GM19193 (cell line): ENCODE data around the gene SEMA3E.

Experiments used
- POLR2A ChIP-seq: IDR thresholded peaks from 4 replicates; pipeline ENCODE4 v1.6.1; 2011; ENCODE audit not compliant: insufficient read depth, insufficient read length; ENCODE audit errors: extremely low read depth

SEMA3E gene

GRCh38 chr7:83608716-83609115 is 40.2 kb downstream of the SEMA3E start:
- TF ChIP-seq POLR2A = no peak

GRCh38 chr7:83603649-83604048 is 45.3 kb downstream of the SEMA3E start:
- TF ChIP-seq POLR2A = no peak

DNA sequence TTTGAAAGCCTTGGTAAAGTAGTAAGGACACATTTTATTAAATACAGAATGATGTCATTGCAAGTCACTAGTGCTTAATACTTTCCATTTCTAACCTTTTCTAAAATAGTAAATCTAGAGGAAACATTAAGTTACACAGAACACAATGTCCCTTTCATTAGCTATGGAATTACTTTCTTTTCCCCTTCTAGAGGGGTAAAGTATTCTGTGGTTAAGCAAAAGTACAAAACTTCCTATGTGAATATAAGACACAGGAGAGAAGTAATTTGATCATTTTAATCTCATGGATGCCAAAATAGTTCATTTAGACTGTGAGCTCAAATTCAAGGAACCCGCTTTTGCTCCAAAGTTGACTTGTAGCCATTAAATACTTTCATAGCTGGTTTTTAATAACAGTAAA is 49.8 kb downstream of the SEMA3E start:
- TF ChIP-seq POLR2A = no peak

DNA sequence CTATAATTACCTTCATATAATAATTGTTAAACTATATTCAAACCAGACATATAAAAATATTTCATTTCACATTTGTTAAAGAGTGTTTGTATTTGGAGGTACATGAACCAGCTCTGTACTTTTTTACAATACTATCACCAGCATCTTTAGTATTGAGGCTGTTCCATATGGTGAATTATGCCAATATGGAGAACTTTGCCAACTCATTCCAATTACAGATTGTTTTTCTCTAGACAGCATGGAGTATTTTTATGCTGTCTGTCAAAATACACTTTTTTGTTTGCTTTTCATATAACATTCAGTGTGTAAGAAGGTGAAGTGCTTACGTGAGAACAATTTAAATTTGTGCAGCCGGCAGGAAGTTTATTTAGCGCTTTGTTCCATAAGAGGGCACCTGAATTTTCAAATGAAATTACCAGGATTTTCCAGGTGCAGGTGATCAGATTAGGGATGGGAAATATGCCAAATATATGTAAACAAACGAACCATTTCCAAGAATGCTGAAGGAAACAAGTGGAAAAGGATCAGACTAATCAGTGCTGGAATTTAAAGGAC is 54.9 kb downstream of the SEMA3E start:
- no peak for TF ChIP-seq POLR2A

GRCh38 chr7:83588602-83589240 is 60.2 kb downstream of the SEMA3E start:
- no peak for TF ChIP-seq POLR2A

GRCh38 chr7:83586281-83586680 is 62.7 kb downstream of the SEMA3E start:
- TF ChIP-seq POLR2A = no peak

DNA sequence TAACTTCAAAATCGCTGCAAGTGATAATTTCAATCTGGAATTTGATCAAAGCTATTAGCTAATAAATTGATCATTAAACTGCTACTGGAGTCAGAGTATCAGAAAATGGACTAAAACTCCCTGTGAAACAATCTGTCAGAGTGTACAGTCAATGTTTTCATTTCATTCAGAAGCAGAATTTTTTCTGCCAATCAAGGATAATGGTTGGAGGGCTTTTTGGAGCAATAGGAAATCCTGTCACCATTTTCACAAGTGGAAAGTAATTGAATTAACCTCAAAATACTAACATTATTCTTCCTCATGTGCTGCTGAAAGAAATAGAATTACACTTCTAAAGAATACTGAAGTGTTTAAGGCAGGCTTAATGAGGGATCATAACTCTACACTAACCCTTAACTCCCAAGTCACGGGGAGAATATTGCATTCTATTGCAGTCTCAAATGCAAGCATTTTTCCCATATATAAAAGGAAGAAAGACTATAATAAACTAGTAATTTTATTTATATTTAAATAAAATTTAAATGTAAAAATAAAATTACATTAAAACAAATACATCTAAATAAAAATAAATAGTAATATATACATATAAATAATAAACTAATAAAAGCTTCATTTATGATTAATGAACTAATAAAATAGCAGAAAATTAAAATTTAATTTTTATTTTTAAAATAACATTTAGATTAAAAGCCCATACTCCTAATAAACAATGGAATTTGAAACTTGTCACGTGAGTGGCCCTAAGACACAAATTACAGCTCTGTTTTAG is 67.1 kb downstream of the SEMA3E start:
- no peak for TF ChIP-seq POLR2A

DNA sequence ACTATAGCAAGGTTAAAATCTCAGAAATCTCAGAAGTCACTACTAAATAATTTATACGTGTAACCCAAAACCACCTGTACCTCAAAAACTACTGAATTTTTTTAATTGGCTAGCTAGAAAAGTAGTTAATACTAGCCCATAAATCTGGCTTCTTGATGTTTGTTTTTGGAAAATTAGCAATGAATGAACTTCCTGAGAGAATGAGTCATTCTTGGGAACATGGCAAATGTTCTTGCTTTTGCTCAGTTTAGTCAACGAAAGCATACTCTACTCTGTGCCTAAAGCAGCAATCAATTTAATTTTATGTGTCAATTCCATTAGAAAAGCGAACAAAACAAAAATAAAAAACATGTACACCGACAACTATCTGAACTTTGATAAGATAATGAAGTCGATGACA is 69.2 kb downstream of the SEMA3E start:
- TF ChIP-seq POLR2A = no peak

- TF ChIP-seq POLR2A = no peak
Observed at GRCh38 chr7:83575436-83575835, 73.5 kb downstream of the SEMA3E start.

DNA sequence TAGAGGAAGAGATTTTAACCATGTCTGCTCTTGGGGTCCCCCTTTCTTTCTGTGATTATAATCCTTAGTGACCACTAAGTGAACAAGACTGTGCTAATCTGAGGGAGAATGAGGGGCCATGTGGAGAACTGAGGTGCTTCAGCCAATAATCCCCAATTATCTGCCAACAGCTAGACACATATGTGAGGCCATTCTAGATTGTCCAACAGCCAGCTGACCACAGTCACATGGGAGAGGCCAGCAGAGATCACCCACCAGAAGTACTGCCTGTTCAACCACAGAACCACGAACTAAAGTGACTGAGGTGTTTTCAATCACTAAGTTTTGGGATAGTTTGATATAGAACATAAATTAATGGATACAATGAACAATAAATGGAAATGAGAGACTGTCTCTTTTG is 74.3 kb downstream of the SEMA3E start:
- no peak for TF ChIP-seq POLR2A

DNA sequence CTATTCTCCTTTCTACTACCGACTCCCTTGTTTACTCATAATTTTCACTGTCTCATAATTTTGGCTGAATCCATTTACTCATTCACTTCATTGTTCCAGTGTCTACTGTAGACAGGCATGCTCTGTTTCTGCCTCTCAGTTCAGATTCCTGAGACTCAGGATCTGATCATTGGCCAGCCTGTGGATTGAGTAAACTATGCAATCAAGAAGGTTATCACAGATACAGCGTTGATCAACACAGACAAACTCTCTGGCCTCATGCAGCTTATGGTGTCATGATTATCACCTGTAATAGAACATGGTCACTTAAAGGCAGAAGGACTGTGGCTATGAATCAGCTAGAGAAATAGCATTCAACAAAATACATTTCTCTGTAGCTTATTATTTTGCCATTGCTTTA is 86.0 kb downstream of the SEMA3E start:
- TF ChIP-seq POLR2A = no peak

GRCh38 chr7:83562289-83562688 is 86.7 kb downstream of the SEMA3E start:
- no peak for TF ChIP-seq POLR2A

DNA sequence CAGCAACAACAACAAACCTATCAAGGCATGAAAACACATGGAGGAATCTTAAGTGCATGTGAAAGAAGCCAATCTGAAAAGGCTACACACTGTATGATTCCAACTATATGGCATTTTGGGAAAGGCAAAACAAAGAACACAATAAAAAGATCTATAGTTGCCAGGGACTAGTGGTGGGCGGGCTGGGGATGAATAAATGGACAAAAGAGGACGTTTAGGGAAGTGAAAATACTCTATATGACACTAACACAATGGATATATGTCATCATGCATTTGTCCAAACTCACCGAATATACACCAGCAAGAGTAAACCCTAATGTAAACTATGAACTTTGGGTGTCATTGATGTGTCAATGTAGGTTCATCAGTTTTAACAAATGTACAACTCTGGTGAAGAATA is 89.1 kb downstream of the SEMA3E start:
- TF ChIP-seq POLR2A = no peak

DNA sequence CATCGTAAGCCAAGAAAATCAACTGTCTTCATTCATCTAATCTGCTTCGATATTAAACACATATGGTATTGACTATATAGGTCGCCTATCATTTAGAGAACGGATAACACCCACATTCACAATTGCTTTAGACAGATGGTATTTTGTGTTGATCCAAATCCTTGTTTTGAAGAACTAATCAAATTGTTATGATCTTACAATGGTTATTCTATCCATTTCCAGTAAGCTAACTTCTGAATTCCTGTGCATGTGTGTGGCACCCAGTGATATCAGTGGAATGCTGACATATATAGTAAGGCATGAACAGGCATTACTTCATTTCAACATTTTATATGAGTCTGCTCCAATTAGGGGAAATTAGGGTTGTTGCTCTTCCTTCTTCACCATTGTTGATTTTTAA is 98.8 kb downstream of the SEMA3E start:
- TF ChIP-seq POLR2A = no peak

DNA sequence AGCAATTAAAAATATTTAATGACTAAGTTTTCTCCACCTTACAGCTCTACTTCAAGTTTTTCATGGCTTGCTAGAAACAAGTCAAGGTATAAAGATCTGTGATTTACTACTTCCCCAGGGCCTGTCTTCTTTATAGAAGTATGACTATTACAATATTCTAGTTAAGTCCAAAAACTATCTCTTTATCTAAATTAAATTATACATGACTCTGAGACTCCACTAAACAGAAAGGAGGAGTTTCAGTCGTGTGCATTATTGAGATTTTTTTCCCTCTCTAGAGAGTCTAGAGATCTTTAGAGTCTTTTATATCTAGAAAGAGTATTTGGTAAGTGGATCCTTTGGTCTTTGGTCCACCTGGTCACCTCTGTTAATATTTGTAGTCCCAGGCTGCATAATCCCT is 100.7 kb downstream of the SEMA3E start:
- no peak for TF ChIP-seq POLR2A

DNA sequence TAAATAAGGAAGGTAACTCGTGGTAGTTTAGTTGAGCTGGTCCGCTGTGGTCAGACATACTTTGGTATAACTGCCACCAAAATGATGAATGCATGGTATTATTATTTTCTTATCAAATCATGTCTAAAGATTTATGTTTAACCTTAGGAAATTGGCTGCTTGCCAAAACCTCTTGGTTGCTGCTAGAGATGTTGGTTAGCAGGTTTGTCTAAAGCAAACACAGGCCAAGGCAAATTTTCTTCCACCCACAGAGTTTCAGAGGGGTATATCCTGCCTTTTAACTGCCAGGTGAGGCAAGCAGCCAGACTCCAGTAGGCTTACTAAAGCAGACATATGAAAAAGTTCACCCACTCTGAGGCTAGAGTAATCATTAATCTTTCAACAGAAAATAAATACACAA is 101.4 kb downstream of the SEMA3E start:
- TF ChIP-seq POLR2A = no peak
